Left ventricle myocardium inferior (tissue), 1 donor: ENCODE data around the gene ADGRG7. TPM values are rescaled to one million over a fixed set of nuclear protein-coding genes. Genes with fewer than 3 reads are reported as not detected.
"Not testable (repeated sequence)": the region's sequence is repeated elsewhere in the genome, so short reads cannot be mapped to it uniquely, and the experiment has no call there.

Experiments used
- DNase-seq: peaks from one replicate; pipeline ENCODE4 v3.0.0-alpha.2; 2020
- H3K27ac ChIP-seq: fragments of 200-600 bp; replicated peaks from 2 replicates; pipeline ENCODE4 v1.8.0; 2021
- H3K27me3 ChIP-seq: fragments of 200-600 bp; 2 replicates; pipeline ENCODE4 v1.8.0; 2021; ENCODE audit warnings: low read depth
- H3K36me3 ChIP-seq: fragments of 200-600 bp; 2 replicates; pipeline ENCODE4 v1.8.0; 2021
- H3K4me1 ChIP-seq: fragments of 200-600 bp; 2 replicates; pipeline ENCODE4 v1.8.0; 2021
- H3K4me3 ChIP-seq: fragments of 200-600 bp; 2 replicates; pipeline ENCODE4 v1.8.0; 2021; ENCODE audit warnings: mild to moderate bottlenecking, moderate library complexity
- H3K9me3 ChIP-seq: fragments of 200-600 bp; replicated peaks from 2 replicates; pipeline ENCODE4 v1.8.0; 2021
- intact Hi-C: fragments of 100-400 bp; cut with micrococcal nuclease; formaldehyde crosslinking; loops from one replicate; pipeline ENCODE4 v1.11.0; 2022
- total RNA-seq: library from RNA; stranded (reverse); fragmentation: NEBNext Ultra II Directional; extraction: Animal tissue kit (Norgen Biotek cat#: 25700); gene quantifications from one replicate; pipeline ENCODE4 v1.2.1, GENCODE V29; 2021
- TF ChIP-seq, protein P1 (sequence below): fragments of 200-600 bp; IDR thresholded peaks from 2 replicates; pipeline ENCODE4 v1.8.0; 2021; ENCODE audit warnings: antibody characterized with exemption, mild to moderate bottlenecking, borderline replicate concordance
- donor health status: DM: no; HTN: yes; CAD: no; lungs with severe emphysema.

Gene ADGRG7
- total RNA-seq, 1 donor from 2014 or later = not detected

DNA sequence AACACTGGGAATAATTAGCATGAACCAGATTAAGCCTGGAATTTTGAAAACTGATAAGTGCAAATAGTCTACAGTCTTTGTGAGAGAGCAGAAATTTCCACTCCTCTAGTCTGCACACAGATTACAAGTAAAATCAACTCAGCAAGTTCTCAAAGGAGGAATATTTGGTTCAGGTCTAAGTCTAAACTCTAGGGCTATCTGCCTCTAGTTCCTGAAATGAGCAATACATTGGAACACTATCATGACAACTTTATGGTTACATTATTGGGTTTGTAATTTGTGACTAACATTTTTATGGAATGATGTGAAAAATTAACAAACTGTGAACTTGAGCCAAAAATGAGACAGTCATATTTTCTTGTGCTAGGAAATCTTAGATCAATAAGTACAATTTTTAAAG lies 30.8 kb upstream of the ADGRG7 start:
- intact Hi-C loops = no loop called here
- H3K4me3 ChIP-seq = no peak overlapping the region
- TF ChIP-seq, protein P1, sequence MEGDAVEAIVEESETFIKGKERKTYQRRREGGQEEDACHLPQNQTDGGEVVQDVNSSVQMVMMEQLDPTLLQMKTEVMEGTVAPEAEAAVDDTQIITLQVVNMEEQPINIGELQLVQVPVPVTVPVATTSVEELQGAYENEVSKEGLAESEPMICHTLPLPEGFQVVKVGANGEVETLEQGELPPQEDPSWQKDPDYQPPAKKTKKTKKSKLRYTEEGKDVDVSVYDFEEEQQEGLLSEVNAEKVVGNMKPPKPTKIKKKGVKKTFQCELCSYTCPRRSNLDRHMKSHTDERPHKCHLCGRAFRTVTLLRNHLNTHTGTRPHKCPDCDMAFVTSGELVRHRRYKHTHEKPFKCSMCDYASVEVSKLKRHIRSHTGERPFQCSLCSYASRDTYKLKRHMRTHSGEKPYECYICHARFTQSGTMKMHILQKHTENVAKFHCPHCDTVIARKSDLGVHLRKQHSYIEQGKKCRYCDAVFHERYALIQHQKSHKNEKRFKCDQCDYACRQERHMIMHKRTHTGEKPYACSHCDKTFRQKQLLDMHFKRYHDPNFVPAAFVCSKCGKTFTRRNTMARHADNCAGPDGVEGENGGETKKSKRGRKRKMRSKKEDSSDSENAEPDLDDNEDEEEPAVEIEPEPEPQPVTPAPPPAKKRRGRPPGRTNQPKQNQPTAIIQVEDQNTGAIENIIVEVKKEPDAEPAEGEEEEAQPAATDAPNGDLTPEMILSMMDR = no peak
- H3K4me1 ChIP-seq = no peaks in the 10 kb centered on the region
- H3K9me3 ChIP-seq = no peaks in the 10 kb centered on the region
- no peak for DNase-seq
- H3K27me3 ChIP-seq = no peaks in the 10 kb centered on the region
- no peaks in the 10 kb centered on the region for H3K36me3 ChIP-seq
- H3K27ac ChIP-seq = no peak overlapping the region

DNA sequence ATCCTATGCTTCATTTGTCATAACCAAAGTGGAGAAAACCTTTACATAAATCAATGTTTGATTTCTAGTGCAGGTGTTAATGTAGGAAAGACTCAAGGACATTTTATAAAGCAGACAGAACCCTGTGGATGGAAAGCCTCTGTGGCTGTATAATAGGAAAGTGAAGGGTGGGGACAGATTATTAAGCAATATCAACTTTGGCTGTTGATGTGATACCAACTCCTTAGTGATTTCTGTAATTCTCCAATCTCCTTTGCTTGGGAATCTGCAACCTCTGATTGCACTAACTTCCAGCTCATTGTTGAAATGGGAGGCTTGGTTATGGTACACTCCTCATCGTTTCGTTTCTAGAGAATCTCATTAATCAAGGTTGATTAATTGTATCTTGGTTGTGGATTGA lies 29.3 kb upstream of the ADGRG7 start:
- intact Hi-C loops = loop anchor here (10.0 kb wide), 1 partner anchor 745 kb away; no protein-coding TSS in a partner anchor
- Histone ChIP-seq H3K4me3 (no peak overlapping the region), H3K27ac (no peak overlapping the region), H3K36me3 (no peaks in the 10 kb centered on the region), H3K9me3 (no peaks in the 10 kb centered on the region), H3K4me1 (no peaks in the 10 kb centered on the region), H3K27me3 (no peaks in the 10 kb centered on the region)
- TF ChIP-seq, protein P1 = no peak
- no peak for DNase-seq

DNA sequence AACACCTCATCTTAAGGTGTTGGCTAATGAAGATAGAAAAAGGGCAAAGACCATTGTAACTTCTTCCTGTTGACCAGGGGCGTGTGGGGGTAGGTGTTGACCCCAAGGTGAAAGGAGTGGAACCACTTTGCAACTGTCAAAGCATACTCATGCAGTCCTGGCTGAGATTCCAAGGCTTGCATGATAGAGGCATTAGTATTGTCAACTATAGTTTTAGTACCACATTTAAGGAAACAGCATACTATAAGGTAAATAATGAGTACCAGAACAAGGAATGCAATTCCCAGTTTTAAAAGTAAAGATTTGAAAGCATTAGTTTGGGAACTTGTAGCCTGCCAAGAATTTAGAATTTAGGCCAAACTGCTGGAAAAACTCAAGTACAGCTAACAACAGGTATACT lies 27.8 kb upstream of the ADGRG7 start:
- Histone ChIP-seq H3K27me3 (no peaks in the 10 kb centered on the region), H3K4me3 (no peak overlapping the region), H3K36me3 (no peaks in the 10 kb centered on the region), H3K4me1 (no peaks in the 10 kb centered on the region), H3K27ac (no peak overlapping the region), H3K9me3 (no peaks in the 10 kb centered on the region)
- intact Hi-C loops = loop anchor here (10.0 kb wide), 1 partner anchor 747 kb away; no protein-coding TSS in a partner anchor
- DNase-seq = no peak
- TF ChIP-seq, protein P1 = no peak

DNA sequence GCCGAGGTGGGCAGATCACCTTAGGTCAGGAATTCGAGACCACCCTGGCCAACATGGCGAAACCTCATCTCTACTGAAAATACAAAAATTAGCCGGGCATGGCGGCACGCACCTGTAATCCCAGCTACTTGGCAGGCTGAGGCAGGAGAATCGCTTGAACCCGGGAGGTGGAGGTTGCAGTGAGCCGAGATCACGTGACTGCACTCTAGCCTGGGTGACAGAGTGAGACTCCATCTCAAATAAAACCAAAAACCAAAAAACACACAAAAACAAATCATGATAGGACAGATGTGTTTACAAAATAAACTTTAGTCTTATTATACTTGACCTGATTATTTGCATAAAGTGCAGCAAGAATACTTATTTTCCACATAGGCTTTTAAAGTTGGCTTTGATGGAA lies 27.2 kb upstream of the ADGRG7 start:
- not testable (repeated sequence) for H3K27ac ChIP-seq, H3K4me1 ChIP-seq, H3K4me3 ChIP-seq, H3K9me3 ChIP-seq, DNase-seq, H3K27me3 ChIP-seq, H3K36me3 ChIP-seq
- intact Hi-C loops = loop anchor here (10.0 kb wide), 1 partner anchor 747 kb away; no protein-coding TSS in a partner anchor

- Histone ChIP-seq H3K4me3 (no peak overlapping the region), H3K36me3 (no peaks in the 10 kb centered on the region), H3K9me3 (no peaks in the 10 kb centered on the region), H3K27me3 (no peaks in the 10 kb centered on the region), H3K4me1 (no peaks in the 10 kb centered on the region), H3K27ac (no peak overlapping the region)
- no peak for DNase-seq
- TF ChIP-seq, protein P1 = no peak
- intact Hi-C loops = loop anchor here (10.0 kb wide), 1 partner anchor 749 kb away; no protein-coding TSS in a partner anchor
Measured at GRCh38 chr3:100584101-100584660, 25.2 kb upstream of the ADGRG7 start.

DNA sequence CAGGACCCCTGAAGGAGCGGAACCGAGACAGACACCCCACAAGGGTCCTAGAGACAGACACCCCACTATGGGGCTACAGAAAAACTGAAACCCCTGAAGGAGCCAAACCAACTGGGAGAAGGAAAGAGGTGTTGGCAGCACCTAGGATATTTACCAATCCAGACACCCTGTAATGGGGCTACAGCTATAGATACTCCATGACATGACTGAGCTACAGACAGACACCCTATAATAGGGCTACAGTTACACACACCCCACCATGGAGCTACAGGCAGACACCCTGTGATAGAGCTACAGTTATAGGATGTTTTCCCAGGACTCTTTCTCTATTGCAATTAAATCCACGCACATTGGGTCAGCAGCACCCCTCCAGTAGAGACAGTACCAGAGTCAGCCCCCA lies 22.6 kb upstream of the ADGRG7 start:
- no peak overlapping the region for H3K27ac ChIP-seq
- H3K36me3 ChIP-seq = no peaks in the 10 kb centered on the region
- H3K4me3 ChIP-seq = no peak overlapping the region
- intact Hi-C loops = loop anchor here (10.0 kb wide), 1 partner anchor 752 kb away; no protein-coding TSS in a partner anchor
- H3K4me1 ChIP-seq = no peaks in the 10 kb centered on the region
- no peaks in the 10 kb centered on the region for H3K9me3 ChIP-seq
- TF ChIP-seq, protein P1 = no peak
- no peak for DNase-seq
- no peaks in the 10 kb centered on the region for H3K27me3 ChIP-seq
